HG03439 (cell line): Measurements from ENCODE around the gene LRRC75A.

Experiments used
- ATAC-seq: cut with Tn5 transposase; IDR thresholded peaks from one replicate; pipeline ENCODE4 v1.9.1; 2021; ENCODE audit warnings: mild to moderate bottlenecking, moderate library complexity; ENCODE audit not compliant: unreplicated experiment

The LRRC75A gene

GRCh38 chr17:16435925-16436886 lies 55.8 kb downstream of the LRRC75A start:
- ATAC-seq: no peak

GRCh38 chr17:16434662-16435061 lies 57.3 kb downstream of the LRRC75A start:
- ATAC-seq: no peak

DNA sequence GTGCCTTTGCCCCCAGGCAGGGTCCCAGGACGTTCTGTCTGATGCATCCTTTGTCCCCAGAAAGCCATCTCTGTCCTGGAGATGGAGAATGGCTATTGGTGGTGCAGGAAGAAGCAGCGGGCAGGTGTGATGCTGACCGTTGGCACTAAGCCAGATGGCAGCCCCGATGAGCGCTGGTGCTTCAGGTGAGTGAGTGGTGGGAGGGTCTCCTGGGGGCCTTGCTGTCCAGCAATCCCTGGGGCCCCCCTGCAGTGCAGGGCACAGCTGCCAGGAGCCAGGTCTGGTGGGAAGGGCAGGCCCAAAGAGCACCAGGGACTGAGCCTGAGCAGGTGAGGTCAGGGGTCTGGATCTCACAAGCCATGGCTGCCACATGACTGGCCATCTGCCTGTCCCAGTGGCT lies 58.5 kb downstream of the LRRC75A start:
- ATAC-seq: no peak

- no peak for ATAC-seq
These were observed 60.0 kb downstream of the LRRC75A start for GRCh38 chr17:16432017-16432416.

DNA sequence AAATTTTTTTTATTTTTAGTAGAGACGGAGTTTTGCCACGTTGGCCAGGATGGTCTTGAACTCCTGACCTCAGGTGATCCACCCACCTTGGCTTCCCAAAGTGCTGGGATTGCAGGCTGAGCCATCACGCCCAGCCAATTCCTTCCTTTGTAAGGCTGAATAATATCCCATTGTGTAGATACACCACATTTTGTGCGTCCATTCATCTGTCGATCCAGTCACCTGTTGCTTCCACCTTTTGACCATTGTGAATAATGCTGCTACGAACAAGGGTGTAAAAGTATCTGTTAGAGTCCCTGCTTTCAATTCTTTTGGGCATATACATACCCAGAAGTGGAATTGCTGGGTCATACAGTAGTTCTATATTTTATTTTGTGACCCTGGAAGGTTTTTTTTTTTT lies 61.3 kb downstream of the LRRC75A start:
- no peak for ATAC-seq

GRCh38 chr17:16429083-16429482 lies 62.9 kb downstream of the LRRC75A start:
- ATAC-seq: no peak

DNA sequence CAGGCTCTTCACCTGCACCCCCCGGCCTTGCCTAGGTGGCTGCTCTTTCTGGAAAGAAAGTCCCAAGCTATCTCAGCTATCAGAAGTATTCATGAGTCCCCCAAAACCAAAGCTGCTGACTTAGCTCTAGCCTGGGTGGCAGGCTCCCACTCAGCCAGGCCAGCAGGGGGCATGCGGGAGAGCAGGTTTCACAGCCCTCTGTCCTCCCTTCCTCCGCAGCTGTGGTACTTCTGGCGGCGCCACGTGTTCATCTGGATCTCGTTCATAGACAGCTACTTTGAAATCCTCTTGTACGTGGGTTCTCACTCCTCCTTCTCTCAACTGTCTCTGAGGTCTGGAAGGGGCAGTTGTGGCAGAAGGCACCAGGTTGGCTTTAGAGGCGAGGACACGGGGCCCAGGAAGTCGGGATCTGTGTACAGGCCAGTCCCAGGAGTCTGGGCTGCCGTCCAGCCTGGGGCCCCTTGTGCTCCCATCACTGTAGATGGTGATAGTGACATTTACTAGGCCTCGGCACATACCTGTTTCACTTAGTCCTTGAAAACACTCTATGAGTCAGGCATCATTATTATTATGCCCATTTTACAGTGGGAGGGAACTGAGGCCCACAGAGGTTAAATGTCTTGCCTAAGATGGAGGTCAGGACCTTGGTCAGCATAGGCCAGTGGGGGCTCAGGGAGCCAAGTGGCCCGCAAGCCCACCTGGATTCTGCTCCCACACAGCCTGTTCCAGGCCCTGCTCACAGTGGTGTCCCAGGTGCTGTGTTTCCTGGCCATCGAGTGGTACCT lies 63.7 kb downstream of the LRRC75A start:
- ATAC-seq: no peak

DNA sequence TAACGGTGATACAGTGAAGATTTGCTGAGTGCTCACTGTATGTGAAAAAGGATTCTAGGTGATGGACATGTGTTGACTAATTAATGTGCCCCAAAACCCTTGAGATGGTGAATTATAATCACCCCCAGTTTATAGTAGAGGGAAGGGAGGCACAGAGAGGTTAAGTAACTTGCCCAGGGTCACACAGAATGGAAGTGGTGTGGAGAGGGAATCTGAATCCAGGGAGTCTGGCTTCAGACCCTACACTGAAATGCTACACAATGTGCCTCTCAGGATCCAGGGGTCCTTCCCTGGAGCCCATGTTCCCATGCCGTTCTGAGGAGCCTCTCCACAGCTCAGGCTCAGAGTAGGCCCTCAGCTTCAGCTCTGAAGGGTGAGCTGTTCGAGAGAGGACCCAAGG lies 65.0 kb downstream of the LRRC75A start:
- ATAC-seq: no peak

GRCh38 chr17:16425698-16426659 lies 66.0 kb downstream of the LRRC75A start:
- ATAC-seq: no peak

DNA sequence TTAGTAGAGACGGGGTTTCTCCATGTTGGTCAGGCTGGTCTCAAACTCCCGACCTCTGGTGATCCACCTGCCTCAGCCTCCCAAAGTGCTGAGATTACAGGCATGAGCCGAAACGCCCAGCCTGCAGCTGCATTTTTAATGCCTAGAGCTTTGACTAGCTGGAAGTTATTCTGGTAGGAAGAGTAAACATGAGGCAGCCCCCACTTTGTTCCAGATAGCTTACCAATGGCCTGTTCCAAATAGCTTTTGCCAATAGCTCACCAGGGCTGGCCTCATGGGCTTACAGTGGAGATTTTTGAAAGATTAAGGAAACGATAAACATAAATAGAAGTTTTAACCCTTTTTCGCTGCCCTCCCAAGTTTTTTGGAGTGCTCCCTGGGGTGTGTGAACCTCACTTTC lies 66.8 kb downstream of the LRRC75A start:
- ATAC-seq: no peak

- no peak for ATAC-seq
These were observed 68.6 kb downstream of the LRRC75A start for GRCh38 chr17:16423226-16423872.

- ATAC-seq: no peak
These were observed 69.6 kb downstream of the LRRC75A start for GRCh38 chr17:16422416-16422815.

DNA sequence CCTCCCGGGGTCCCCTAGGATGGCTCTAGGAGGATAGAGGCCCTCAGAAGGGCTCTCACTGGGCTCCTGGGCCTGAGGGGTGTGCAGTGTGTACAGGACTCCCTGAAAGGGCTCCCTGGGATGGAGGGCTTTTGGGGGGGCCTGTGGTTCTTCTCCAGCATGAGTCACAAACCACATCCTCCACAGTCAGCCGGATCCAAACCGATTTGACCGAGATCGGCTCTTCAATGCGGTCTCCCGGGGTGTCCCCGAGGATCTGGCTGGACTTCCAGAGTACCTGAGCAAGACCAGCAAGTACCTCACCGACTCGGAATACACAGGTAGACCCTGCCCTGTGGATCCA lies 72.1 kb downstream of the LRRC75A start:
- no peak for ATAC-seq

DNA sequence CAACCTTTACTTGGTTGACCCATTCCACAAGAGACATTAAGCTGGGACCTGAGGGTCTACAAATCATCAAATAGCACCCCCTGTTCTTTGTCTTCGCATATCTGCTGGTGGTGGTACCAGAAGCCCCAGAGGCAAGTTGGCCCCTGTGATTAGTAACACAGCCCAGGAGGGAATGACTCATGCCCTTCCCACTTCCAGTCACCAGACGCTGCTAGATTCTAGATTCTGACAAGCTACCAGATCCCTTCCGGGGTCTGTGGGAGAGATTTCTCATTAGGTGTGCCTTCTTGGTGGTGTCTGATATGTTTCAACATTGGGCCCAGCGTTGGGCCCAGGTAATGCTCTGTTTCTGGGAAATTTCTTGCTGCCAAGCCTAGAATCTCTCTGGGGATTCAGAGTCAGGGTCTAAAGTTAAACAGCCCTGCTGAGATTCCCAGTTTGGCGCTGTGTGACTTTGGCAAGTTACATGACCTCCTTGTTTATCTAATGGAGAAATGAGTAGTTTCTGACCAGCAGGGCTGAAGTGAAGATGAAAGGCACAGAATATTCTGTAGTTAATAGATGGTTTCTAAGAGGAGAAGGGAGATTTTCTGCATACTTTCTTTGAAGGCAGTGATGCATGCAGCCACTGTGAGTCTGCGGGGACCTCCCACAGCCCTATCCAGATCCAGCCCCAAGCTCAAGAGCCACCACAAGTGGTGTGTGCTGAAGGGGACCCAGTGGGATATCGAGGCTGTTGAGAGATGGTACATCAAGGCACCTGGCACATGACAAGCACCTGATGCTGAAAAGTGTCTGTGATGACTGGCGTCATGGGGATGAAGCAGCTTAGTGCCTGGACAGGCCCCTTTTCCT lies 72.7 kb downstream of the LRRC75A start:
- no peak for ATAC-seq

DNA sequence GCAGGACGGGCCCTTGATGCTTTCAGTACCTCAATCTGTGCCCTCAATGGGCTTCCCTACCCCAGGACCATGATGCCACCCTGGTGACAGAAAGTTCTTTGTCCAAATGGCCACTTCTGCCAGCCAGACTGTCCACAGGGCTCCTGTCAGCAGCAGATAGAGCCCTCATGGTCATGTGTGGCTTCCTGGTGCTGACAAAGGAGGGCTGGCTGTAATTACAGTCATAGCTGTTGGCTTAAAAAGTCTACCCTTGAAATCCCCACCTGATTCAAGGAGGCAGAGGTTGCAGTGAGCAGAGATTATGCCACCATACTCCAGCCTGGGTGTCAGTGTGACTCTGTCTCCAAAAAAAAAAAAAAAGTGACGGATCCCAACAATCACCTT lies 73.3 kb downstream of the LRRC75A start:
- no peak for ATAC-seq

GRCh38 chr17:16417896-16418684 lies 73.9 kb downstream of the LRRC75A start:
- ATAC-seq: no peak

GRCh38 chr17:16417399-16417798 lies 74.6 kb downstream of the LRRC75A start:
- no peak for ATAC-seq

GRCh38 chr17:16415031-16415924 lies 76.7 kb downstream of the LRRC75A start, which contains the start of gene TRPV2:
TSS of gene TRPV2 (plus strand) at chr17:16415571. CDS start at chr17:16417669, 2,098 bp downstream.
- peak; percentile 40 for ATAC-seq
